ENCODE data around the gene LDHA. TPM values are rescaled to one million over a fixed set of nuclear protein-coding genes. Genes with fewer than 3 reads are reported as not detected.

Gene LDHA
- total RNA-seq, 1 experiment from 2014 or later = 1,608 TPM

Other genes with a start within 250 kb of the LDHA start
- gene MRGPRX4, start 221.7 kb upstream of the LDHA start, total RNA-seq (2014; rRNA removed; shearing (Covaris generic)) = not detected in 2 replicates
- gene SAA4, start 157.8 kb upstream of the LDHA start, total RNA-seq (2014; rRNA removed; shearing (Covaris generic)) = not detected in 2 replicates
- gene SAA2, start 145.9 kb upstream of the LDHA start, total RNA-seq (2014; rRNA removed; shearing (Covaris generic)) = not detected in 2 replicates
- gene SAA1, start 128.3 kb upstream of the LDHA start, total RNA-seq (2014; rRNA removed; shearing (Covaris generic)) = not detected in 2 replicates
- 22.5 and 28.8 TPM in 2 replicates for gene HPS5, start 72.4 kb upstream of the LDHA start, total RNA-seq (2014; rRNA removed; shearing (Covaris generic))
- 80.5 and 83.3 TPM in 2 replicates for gene GTF2H1, start 72.0 kb upstream of the LDHA start, total RNA-seq (2014; rRNA removed; shearing (Covaris generic))
- not detected in 2 replicates for gene LDHC, start 17.8 kb downstream of the LDHA start, total RNA-seq (2014; rRNA removed; shearing (Covaris generic))
- gene LDHAL6A, start 61.3 kb downstream of the LDHA start, total RNA-seq (2014; rRNA removed; shearing (Covaris generic)) = not detected in 2 replicates
- gene TSG101, start 132.4 kb downstream of the LDHA start, total RNA-seq (2014; rRNA removed; shearing (Covaris generic)) = 125 and 144 TPM in 2 replicates
- gene UEVLD, start 194.2 kb downstream of the LDHA start, total RNA-seq (2014; rRNA removed; shearing (Covaris generic)) = 39.9 and 52.9 TPM in 2 replicates
- 2.8 and 4.3 TPM in 2 replicates for gene MISFA, start 205.2 kb downstream of the LDHA start, total RNA-seq (2014; rRNA removed; shearing (Covaris generic))
- 15.3 and 24.5 TPM in 2 replicates for gene SPTY2D1, start 239.8 kb downstream of the LDHA start, total RNA-seq (2014; rRNA removed; shearing (Covaris generic))

Data from H4 (cell line).